ENCODE results near the gene INSYN2B.
A peak's percentile ranks its signal among the peaks of the same experiment; 100 is the strongest.
"Not testable (repeated sequence)": the region's sequence is repeated elsewhere in the genome, so short reads cannot be mapped to it uniquely, and the experiment has no call there.

Gene INSYN2B

DNA sequence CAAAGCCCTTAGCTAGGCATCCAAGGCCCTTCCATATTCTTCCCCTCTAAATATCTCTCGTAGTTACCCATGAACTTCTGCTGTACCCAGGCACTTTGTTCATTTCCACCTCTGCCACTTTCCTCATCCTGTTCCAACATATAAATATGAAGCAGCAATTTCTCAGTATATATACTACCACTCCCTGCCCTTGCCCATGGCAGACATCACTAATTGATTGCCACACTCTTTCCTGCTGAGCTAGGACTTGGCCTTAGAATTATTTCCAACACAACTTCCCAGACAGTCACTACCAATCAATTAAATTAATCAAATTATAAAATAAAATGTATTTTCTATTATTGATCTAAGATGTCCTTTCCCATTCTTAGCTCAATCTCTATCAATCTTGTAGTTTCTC lies 8.5 kb downstream of the INSYN2B start:
- no peak for DNase-seq (ENCODE audit: low spot score)

DNA sequence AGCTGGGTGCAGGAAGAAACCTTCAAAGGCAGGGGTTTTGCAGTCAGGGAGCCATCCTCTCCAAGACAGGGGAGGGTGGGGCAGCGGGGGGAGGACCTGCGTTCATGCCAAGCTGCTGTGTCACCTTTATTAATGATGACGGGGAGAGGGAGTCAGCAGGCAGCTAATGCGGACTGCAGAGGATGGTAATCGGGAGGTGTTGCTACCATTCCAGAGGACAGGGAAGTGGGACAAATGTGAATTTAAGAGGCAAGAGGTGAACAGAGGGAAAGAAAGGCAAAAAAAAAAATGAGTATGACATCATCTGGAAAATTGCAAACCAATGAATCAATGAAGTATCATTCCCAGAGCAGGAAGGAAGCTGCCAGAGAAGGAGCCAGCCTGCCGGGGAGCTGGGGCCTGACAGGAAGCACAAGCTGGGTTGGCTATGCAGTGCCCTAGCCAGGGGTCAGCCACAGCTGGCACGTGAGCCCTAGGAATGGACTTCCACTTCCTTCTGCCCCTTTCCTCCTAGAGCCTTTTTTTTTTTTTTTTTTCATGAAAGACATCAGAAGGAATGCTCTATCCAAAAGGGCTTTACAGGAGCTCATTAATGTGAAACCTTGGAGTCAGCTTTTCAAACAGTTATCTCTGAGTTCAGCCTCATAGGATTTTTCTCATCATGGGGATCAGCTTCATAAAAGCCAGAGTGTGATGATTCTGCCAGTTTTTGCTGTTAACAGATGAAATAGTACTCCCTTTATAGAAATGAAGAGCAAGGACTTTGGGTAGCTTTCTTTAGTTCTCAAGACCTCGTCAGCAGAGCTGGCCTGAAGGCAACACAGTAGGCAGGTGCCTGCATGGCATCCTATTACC lies 9.2 kb downstream of the INSYN2B start:
- DNase-seq (ENCODE audit: low spot score), result no peak

GRCh38 chr5:169970339-169970738 lies 10.0 kb downstream of the INSYN2B start:
- no peak for DNase-seq (ENCODE audit: low spot score)

GRCh38 chr5:169964246-169964645 lies 16.0 kb downstream of the INSYN2B start:
- no peak for DNase-seq (ENCODE audit: low spot score)

DNA sequence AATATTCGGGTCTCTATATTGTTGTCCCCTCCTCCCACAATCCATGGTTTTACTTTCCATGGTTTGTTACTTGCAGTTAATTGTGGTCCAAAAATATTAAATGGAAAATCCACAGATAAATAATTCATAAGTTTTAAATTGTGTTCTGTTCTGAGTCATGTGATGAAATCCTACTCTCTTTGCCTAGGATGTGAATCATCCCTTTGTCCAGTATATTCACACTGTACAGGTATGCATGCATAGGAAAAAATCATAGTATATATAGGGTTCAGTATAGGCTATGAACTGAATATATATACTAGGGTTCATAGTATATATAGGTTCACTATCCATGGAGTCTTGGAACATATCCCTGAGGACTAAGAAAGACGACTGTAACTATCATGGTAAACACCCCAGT lies 19.6 kb downstream of the INSYN2B start:
- DNase-seq (ENCODE audit: low spot score), result no peak

DNA sequence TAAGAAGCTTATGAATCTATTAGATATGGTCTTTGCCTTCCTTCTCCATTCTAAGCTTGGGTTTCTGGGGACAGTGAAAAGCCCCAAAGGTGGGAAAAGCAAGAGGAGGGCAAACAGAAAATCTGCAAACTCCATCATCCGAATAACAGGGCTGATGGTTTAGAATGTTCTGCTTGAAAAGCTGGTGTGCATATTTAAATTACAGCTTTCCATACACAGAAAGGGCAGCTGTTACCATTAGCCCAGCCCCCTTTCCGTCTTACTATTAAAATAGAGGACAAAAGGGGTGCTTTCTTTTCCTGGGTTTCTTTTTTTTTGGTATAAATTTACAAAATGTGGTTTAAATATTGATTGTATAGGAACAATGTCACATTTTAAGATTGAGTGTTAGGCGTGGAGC lies 22.0 kb downstream of the INSYN2B start:
- DNase-seq (ENCODE audit: low spot score), result no peak

DNA sequence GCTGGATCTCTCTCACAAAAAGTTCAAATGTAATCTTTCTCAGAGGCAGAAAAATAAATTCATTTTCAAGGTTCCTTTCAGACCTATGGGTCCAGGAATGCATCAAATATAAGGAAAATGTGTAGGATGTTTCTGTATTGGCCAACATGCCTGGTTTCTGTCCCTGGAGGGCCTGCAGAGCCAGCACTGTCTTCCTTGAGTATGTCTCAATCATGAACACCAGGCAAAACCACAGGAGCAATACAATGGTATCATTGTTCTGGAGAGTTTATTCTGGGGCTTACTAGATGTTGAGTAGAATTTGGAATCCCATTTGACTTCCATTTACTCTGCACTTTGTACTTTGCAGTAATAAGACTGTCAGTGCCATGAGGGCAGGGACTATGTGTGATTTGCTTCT lies 23.5 kb downstream of the INSYN2B start:
- no peak for DNase-seq (ENCODE audit: low spot score)

- no peak for DNase-seq (ENCODE audit: low spot score)
These were observed 24.2 kb downstream of the INSYN2B start for GRCh38 chr5:169956126-169956525.

DNA sequence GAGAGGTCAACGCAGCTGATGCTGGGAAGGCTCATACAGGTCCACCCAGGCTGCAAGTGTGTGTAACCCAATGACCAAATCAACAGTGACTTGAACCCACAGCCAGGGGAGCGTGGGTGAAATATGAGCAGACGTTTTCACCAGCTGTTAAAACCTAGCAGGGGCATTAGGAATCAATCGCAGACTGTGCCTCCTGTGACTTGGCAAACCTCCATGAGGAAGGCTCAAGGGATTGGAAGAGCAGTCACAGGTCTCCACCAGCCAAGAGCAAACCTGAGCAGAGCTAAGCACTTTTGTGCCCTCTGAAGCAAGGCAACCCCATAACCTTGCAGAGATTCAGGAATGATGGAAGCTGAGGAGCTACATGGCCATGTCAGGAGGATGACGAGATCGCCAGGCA lies 25.5 kb downstream of the INSYN2B start:
- no peak for DNase-seq (ENCODE audit: low spot score)

GRCh38 chr5:169953196-169953595 lies 27.1 kb downstream of the INSYN2B start:
- DNase-seq (ENCODE audit: low spot score), result not testable (repeated sequence)

- no peak for DNase-seq (ENCODE audit: low spot score)
These were observed 30.0 kb downstream of the INSYN2B start for GRCh38 chr5:169950333-169950732.

GRCh38 chr5:169946743-169947295 lies 33.5 kb downstream of the INSYN2B start:
- peak; percentile 34 for DNase-seq (ENCODE audit: low spot score)

GRCh38 chr5:169945831-169946261 lies 34.4 kb downstream of the INSYN2B start:
- peak; percentile 73 for DNase-seq (ENCODE audit: low spot score)

DNA sequence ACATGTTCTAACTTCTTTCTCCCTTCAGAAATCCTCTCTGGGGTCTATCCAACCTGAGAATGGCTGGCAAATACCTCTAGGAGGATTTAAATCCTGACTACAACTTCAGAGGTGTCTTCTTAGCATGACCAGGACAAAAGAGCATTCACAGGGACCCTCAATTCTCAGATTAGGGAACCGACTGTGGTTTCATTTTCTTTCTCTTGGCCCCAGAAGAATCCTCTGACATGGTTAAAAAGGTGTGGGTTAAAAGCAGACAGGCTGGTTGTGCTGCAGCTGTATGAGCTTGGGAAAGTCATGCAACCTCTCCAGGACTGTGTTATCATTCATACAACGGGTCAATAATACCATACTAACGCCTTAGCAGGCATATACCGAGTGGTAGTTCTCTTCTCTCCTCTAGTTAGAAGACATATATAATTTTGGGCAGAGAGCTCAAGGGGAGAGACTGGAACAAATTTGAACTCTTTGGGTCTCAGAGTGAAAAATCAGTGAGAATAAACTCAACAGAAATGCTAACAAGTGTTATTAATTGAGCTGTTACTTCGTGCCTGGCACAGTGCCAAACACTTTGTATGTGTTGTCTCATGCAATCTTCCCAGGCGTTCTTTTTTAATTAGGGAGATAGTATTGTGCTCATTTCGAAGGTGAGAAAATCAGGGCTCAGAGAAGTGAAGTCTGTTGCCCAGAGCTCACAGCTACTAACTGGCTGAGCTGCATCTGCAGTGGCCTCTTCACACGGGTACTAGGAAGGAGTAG lies 35.2 kb downstream of the INSYN2B start:
- DNase-seq (ENCODE audit: low spot score), result no peak

DNA sequence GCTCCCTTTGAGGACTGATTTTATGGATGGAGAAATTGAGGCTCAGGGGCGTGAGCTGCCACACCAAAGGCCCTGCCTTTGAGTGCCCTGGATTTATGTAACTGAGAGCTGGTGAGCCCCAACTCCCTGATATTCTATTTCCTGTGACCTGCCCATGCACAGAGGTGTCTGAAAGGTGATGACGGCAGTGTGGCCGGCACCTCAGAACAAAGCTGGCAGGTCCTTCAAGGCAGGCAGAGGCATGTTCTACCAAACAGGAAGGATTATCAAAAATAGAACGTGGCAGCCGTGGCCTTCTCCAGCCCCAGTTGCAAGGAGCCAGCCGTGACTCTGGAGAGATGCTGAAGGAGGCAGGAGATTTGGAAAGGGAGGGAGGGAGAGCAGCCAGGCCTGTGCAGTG lies 36.2 kb downstream of the INSYN2B start:
- DNase-seq (ENCODE audit: low spot score), result no peak

- DNase-seq (ENCODE audit: low spot score), result no peak
These were observed 37.3 kb downstream of the INSYN2B start for GRCh38 chr5:169943026-169943425.

DNA sequence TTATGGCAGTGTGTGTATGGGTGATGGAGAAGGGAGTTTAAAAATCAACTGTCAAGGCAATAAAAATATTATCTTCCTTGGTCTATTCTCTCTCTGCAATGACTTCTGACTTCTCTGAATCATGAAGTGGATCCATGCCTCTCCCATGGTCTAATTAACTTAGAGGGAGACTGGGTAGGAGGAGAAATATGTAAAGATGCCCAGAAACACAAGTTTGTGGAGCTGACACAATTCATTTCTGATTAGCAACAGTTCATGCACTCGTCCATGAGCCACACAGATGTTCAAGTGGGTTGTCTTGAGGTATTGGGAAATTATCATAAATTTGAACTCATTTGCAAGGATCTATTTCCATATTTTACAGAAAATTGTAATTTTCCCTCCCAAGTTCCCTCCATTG lies 38.1 kb downstream of the INSYN2B start:
- no peak for DNase-seq (ENCODE audit: low spot score)

DNA sequence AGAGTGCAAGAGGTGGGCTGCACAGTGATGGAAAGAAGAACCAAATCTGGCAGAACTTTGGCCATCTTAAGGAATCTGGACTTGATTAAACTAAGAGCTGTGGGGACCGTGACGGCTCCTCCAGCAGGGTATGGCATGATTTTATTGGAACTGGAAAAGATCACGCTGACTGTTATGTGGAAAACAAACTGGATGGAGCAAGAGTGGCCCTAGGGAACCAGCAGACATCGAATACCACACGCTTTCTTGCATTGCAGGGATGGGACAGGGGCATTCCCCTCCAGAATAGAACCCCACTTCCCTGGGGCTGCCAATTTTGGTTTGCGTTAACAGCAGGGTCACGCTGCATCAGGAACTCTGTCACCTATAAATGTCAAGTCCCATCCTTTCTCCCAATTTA lies 38.8 kb downstream of the INSYN2B start:
- no peak for DNase-seq (ENCODE audit: low spot score)

- no peak for DNase-seq (ENCODE audit: low spot score)
These were observed 40.6 kb downstream of the INSYN2B start for GRCh38 chr5:169939731-169940130.

- no peak for DNase-seq (ENCODE audit: low spot score)
These were observed 41.9 kb downstream of the INSYN2B start for GRCh38 chr5:169938439-169938838.

DNA sequence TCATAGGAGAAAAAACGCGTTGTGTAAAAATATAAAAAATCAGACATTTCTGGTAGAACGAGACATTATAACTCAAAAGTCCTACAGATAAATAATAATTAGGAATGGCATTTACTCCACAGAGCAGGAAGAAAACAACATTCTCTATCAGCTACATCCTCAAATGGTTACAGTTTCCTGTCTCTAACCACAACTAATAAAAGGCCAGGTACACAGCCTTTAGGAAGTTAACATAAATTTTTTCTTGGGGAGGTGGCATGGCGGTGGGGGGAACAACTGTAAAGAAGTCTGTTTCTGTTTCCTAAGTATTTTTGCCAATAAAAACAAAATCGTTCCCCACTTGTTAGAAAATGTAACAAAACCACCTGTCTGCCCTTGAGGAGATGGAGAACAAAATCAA lies 44.5 kb downstream of the INSYN2B start:
- no peak for DNase-seq (ENCODE audit: low spot score)

DNA sequence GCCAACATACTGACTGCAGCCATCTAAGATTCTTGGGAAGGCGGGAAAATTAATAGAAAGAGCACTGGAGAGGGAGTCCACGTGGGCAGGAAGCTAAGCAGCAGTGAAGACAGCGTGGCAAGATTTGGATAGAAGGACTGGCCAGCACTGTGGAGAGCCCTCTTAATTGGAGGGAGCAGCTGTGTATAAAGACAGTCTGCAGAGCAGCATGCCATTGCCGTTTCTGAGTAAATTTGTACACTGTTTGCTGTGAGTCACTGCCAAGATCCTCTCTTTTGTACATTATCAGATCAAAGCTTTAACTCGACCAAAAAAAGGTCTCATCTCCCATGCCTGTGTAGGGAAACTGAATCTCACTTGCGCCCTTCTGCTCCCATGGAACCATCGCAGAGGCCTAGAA lies 45.3 kb downstream of the INSYN2B start:
- DNase-seq (ENCODE audit: low spot score), result no peak

GRCh38 chr5:169933616-169934015 lies 46.7 kb downstream of the INSYN2B start:
- no peak for DNase-seq (ENCODE audit: low spot score)
